Stimulated activated CD8-positive, alpha-beta memory T cell treated with anti-CD3 and anti-CD28 coated beads, Interleukin-4, amount 100 ng/mL, for 48 hours (primary cell): Measurements from ENCODE around the gene FBXW5.

ENCODE experiments used
- DNase-seq: peaks from one replicate; pipeline ENCODE4 v3.0.0-alpha.2; 2020

Gene FBXW5

DNA sequence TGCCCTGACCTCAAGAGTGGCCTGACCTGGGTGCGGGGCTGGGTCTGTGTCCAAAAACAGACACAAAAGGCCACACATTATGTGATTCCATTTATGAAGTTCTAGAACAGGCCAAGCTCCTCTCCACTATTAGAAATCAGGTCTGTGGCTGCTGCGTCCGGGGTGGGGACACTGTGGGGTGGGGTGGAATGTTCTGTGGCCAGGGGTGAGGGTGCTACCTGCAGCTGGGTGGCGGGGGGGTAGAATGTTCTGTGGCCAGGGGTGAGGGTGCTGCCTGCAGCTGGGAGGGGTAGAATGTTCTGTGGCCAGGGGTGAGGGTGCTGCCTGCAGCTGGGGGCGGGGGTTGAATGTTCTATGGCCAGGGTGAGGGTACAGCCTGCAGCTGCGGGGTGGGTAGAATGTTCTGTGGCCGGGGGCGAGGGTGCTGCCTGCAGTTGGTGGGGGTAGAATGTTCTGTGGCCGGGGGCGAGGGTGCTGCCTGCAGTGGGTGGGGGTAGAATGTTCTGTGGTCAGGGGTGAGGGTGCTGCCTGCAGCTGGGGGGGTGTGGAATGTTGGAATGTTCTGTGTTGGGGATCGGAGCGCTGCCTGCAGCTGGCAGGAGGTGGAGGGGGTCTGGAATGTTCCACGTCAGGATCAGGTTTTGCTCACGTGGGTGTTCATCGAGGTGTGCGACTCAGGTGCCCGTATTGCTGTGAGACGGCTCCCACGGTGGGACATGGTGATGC, 15.8 kb upstream of the FBXW5 start:
- DNase-seq: no peak

DNA sequence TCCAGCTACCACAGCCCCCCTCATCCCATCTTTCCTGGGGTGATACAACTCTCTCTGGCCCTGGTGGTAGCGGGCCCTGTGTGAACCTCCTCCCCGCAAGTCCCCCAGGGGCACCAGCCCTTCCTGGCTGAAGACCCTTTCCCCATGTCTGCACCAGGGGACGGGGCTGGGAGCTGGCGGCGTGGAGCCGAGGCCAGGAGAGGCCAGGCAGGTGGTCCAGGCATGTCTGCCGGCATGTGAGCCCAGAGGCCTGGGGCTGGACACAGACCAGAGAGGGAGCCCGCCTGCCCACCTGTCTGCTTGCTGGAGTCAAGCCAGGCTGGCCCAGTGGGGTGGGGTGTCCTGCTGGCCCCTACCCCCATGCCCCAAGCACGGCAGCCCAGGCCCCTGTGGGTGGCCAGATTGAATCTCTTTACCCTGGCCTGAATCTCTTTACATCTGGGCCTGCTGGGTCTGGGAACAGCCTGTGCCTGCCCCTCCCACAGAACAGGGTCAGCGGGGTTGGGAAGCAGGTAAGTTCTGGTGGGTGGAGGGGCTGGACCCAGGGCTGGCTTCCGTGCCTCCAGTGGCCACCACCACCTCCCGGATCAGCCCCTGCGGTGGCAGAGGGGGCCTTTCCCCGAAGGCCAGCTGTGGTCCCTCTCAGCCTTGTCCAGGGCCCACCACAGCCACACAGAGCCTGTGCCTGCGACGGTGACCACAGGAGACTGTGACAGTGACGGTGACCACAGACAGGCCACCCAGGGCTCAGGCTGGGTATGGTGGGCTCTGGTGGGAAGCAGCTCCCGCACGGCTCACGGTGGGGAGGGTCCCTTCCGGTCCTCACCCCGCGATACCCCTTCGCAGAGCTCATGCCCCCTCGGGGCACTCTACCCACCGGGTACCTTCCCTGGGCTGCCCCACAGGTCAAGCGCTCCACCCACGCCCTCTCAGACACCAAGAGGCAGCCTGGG, 14.6 kb upstream of the FBXW5 start:
- no peak for DNase-seq

DNA sequence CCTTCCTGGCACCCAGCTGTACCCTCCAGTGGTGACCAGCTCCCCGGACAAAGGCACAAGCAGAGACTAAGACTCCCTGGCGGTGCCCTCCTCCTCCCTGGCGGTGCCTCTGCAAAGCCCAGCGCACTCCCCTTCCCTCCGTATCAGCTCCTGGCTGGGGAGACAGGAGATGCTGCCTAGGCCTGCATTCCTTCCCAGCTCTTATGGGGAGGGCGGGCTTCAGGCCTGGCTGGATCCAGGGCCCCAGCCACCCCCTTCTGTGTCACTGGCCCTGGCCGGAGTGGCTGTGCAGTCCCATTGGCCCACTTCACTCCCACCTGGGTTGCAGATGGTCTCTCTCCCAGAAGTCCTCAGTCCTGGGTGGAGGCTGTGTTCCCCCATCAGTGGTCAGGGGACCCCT, 13.9 kb upstream of the FBXW5 start:
- DNase-seq: no peak

DNA sequence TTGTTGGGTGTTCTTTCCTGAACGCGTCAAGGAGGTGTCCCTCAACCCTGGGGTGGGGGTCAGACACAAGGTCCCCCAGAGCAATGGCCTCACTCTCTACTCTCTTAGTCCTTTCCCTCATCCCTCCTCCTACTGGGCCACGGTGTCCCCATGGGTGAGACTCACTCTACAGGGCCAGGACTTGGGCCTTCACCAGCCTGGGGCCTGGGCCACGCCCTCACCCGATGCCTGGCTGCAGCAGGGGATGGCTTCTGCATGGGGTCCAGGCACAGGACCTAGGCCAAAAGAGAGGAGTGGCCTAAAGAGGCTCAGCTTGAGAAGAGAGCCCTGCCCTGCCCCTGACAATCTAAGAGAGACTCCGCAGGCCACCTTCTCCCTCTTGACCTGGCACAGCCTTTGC, 13.4 kb upstream of the FBXW5 start:
- DNase-seq: no peak

DNA sequence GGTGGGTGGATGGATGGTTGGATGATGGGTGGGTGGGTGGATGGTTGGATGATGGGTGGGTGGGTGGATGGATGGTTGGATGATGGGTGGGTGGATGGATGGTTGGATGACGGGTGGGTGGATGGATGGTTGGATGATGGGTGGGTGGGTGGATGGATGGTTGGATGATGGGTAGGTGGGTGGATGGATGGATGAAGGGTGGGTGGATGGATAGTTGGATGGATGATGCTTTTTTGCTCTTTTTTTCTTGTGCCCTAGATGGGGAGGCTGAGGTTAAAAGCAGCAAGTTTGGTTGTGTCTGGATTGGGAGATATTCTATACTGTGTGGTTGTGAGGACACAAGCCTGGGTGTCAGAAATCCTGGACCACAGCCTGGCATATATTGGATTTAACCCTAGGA, 12.9 kb upstream of the FBXW5 start:
- no peak for DNase-seq

DNA sequence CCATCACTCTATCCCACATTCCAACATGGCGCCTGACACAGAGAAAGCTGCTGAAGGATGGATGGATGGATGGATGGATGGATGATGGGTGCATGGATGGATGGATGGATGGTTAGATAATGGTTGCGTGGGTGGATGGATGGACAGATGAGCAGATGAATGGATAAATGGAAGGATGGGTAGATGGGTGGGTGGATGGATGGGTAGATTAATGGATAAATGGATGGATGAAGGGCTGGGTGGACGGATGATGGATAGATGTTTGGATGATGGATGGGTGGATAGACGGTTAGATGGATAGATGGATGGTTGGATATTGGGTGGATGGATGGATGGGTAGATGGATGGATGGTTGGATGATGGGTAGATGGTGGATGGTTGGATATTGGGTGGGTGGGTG, 12.1 kb upstream of the FBXW5 start:
- no peak for DNase-seq

DNA sequence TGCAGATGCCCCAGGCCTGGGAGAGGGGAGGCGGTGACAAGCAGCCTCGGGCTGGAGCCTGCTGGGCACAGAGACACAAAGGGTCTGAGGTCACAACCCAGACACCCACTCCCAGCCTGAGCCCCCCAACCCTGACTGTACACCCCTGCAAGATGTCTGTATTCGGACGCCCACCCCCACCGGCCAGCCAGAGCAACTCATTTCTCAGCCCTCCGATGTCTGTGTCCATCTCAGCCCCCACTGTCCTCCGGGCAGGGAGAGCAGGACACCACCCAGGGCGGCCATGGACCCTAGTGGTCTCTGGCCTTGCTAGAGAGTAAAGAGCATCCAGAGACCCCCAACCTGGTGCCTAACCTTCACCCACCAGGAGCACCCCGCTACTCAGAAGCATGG, 11.4 kb upstream of the FBXW5 start:
- DNase-seq: no peak

DNA sequence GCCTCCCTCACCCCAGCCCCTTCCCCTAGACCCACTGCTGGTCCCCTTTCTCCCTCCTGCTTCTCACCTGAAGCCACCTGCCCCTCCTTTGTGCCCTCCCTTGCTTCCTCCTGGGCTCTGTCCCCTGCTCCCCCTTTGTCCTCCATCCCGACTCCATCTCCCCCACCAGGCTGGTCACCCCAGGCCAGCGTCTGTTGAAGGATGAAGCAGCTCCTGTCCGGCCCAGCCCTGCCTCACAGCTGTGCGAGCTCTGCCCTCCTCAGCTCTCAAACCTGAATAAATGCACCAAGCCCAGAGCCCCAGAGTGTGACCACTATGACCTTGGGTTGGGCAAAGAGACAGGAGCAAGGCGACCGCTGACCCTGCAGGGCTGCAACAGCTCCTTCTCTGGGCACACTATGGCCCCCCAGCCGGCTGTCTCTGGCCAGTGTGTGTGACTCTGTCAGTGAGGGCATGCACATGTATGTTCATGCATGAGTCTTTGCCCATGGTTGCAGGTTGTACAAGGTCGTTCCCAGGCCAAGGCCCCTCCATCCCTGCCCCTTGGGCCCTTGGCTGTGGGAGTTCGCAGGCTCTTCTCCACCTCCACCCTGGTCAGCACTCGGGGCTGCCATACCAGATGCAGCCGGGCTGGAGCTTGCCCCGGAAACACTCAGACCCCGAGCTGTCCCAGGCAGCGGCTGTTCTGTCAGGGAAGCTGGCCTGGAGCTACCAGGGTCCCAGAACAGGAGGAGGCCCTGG, 10.8 kb upstream of the FBXW5 start:
- no peak for DNase-seq

DNA sequence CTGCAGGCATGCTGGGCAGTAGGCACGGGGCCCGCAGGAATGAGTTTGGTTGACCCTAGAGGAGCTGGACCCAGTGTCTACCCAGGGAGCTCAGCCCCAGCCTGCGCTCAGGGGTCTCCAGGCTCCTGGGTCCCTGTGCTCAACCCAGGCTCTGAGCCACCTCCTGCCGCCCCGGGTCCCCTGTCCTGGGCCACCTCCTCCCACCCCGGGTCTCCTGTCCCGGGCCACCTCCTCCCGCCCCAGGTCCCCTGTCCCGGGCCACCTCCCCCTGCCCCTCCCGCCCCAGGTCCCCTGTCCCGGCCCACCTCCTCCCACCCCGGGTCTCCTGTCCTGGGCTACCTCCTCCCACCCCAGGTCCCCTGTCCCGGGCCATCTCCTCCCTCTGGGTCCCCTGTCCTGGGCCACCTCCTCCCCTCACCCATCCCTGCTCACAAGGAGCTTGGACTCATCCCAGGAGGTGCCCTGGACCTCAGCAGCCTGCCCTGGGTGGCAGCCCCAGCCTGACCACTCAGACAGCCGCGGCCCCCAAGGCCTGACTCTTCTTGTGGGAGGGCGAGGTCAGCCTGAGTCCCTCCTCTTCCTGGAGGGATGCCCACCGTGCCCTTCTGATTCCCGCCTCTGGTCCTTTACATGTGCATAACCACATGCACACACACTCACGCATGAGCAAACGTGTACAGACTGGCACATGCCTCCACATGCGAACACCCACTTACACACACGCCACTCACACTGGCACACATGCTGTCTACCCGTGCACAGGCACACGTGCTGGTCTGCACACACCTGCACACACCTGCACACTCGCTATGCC, 9.9 kb upstream of the FBXW5 start:
- no peak for DNase-seq

DNA sequence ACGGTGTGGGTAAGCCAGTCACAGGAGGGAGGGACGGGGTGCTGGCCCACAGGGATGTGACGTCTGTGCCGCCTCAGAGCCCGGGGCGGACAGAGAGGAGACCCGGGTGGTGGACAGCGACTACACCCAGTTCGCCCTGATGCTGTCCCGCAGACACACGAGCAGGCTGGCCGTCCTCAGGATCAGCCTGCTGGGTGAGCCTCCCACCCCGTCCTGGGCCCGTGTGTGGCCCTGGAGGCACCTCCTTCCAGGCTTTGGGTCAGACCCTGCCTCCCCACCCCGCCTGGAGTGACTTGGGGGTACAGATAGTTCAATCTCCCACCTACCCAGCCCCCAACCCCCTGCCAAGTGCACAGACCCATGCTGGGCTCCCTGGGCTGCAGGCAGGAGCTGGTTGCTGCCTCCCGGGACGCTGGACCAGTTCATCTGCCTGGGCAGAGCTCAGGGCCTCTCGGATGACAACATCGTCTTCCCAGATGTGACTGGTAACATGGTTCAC, 9.3 kb upstream of the FBXW5 start:
- no peak for DNase-seq

DNA sequence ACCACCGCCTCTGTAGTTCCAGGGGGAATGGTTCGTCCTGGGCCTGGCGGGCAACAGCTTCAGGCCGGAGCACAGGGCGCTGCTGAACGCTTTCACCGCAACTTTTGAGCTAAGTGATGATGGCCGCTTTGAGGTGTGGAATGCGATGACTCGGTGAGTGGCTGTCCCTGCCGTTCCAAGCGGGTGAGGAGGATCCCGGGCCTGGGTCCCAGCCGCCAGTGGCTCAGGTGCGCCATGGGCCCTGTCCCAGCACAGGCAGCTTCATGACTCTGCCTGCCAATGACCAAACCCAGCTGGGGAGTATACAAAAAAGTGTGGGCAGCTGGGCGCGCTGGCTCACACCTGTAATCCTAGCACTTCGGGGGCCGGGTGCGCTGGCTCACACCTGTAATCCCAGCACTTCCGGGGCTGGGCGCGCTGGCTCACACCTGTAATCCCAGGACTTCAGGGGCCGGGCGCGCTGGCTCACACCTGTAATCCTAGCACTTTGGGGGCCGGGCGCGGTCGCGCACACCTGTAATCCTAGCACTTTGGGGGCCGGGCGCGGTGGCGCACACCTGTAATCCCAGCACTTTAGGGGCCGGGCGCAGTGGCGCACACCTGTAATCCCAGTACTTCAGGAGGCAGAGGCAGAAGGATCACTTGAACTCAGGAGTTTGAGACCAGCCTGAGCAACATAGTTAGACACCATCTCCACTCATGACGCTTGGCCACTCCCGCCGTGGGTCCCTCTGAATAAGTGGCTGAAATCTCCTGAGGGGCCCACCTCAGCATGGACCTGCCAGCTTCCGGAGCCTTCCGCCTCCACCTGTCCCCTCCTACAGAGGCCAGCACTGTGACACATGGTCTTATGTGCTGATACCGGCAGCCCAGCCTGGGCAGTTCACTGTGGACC, 8.6 kb upstream of the FBXW5 start:
- no peak for DNase-seq

DNA sequence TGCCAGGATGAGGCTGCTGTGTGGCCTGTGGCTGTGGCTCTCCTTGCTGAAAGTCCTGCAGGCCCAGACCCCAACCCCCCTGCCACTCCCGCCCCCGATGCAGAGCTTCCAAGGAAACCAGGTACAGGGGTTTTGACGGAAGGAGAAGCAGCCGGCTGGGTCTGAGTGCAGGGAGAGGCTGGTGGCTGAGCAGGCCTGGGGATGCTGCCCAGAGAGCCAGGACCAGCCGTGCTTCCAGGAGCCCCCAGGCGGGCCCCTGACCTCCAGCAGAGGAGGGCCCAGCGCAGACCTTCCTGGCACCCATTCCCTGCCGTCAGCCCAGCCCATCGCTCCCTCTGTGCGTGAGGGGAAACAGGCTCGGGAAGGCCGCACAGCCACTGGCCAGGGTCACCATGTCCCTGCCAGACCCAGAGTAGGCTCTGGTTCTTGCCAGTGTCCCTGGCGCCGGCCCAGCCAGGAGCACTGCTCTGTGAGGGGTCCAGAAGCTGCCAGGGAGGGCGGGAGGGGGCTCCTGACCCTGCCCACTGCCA, 7.8 kb upstream of the FBXW5 start:
- DNase-seq: no peak

DNA sequence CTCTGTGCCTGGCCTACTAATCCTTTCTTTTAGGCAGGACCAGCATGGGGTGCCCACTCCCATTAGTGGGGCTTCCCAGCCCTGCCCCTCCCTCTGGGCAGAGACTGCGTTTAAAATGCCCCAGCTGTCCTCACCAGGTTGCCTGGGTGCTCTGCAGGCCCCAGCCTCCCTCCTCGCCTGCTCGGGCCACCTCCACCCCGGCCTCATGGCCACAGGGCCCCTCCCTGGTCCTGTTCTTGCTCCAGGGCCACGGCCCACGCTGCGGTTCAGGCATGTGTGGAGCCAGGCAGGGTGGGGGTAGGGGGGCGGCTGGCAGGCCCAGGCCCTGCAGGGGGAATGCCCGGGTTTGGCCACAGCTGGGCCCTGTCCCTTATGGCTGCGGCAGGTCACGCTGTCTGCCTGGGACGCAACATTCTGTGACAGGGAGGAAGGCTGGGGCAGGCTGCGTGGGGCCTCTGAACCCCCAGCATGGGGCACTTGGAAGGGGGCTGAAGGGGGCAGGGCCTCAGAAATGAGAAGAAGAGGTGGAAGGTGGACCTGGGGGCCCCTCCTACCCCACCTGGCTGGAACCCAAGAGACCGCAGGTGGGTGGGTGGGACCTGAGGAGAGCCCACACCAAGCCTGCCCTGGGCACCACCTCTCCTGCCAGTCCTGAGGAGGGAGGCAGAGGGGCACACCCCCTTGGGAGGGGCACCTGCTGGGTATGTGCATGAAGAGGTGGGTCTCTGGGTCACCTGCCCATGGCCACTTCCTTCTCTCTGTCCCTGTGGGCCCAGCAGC, 7.2 kb upstream of the FBXW5 start, which contains the start of gene LCN12:
Gene LCN12 (plus strand): TSS at position 733 of the 780 bp plus-strand sequence. CDS start 55 bp downstream, outside the sequence.
- no peak for DNase-seq

DNA sequence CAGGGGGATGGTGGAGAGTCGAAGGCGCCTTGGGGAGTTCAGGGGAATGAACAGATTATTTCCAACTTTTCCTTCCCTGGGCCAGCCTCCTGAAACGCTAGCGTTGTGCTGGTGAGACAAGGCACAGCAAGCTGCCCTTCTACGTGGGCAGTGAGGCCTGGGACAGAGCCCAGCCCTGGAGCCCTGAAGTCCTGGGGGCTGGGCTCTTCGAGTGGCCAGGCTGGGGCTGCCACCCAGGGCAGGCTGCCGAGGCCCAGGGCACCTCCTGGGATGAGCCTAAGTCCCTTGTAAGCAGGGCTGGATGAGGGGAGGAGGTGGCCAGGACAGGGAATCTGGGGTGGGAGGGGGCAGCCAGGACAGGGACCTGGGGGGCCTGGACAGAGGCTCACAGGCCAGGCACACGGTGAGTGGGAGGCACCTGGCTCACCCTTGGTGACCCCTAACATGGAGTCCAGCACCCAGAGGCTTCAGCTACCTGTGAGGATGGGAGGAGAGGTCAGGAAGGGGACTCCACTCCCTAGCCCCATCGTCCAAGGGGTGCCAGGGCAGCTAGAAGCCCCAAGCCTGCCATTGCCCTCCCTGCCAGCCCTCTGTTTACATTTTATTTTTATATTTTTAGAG, 6.2 kb upstream of the FBXW5 start:
- DNase-seq: no peak

DNA sequence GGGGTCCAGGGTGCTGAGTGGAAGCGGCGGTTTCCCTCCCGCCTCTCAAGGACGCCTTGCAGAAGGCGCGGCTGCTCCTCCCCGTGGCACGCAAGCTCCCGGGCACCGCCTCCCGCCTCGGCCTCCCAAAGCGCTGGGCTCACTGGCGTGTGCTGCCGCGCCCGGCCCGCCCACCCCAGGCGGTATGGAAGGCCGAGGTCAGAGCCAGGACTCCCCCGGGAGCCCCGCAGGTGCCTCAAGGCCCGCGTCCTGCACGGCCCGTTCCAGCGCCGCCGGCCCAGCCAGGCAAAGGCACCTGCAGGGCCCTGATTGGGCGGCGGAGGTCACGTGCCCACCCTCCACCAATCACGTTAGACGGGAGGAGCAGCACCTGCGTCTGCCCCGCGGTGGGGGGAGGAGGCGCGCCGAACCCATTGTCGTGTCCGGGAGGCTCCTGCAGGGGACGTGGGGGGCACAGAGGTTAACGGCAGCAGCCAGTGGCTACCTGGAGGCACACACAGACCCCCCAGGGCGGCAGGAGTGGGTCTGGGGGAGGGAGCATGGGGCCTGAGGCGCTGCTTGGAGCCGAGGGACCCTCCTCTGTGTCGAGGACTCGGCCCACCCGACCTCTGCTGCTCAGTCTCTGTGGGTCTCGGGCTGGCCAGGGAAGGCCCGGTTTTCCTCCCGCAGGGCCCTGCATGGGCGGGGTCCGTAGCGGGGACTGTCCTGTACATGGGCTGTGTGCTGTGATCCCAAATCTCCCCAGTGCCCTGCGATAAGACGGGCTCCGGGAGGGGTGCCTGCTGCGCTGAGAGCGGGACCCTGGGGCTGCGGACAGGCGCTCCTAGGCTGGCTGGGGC, 5.5 kb upstream of the FBXW5 start:
- peak; percentile 97 for DNase-seq

DNA sequence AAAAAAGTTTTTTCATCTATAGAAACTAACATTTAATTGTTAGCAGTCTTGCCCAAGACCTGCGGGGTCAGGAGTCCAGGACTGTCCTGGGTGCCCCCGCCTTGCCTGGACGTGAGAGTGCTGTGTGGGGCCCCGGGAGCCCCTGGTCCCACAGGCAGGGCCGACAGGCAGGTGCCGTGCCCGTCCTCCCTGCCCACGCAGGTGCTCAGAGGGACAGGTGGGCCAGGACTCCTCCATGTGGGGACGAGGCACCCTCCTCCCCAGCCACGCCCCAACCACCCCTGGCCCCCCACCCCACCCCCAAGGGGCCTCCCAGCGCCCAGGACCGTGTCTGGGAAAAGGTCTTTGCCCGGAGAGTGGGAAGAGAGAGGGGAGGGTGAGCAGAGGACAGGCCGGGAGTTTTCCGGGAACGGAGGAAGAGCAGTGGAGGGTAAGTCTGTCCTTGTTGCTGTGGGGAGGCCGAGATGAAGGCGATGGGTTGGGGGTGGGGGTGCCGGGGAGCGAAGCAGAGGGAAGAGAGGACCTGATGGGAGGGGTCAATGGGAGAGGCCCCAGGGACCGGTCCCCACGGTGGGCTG, 4.8 kb upstream of the FBXW5 start:
- no peak for DNase-seq

DNA sequence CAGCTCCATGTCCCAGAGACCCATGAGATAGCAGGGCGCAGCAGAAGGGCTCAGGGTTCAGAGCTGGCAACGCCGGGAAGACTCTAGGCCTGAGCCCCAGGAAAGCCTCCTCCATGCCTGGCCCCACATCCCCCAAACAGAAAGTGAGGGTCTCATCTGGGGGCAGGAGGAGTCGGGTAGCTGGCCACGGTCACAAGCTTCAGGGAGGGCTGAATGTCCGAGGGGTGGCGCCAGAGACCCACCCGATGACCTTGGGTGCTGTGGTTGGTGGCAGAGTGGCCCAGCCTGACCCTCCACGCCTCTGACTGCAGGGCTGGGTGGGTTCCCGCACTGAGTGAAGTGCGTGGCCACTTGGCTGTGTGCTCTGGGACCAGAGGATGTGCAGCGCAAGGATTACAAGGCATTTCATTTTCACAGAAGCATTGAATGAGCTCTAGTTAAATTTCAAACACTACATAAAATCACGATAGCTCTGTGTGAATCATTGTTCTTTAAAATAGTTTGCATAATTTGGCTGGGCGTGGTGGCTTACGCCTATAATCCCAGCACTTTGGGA, 3.5 kb upstream of the FBXW5 start:
- peak; percentile 57 for DNase-seq
